HG03066 (cell line): ENCODE measurements around the gene PHTF1.

Experiments used
- ATAC-seq: cut with Tn5 transposase; IDR thresholded peaks from one replicate; pipeline ENCODE4 v1.9.1; 2021; ENCODE audit warnings: low read depth; ENCODE audit not compliant: unreplicated experiment

PHTF1 gene

DNA sequence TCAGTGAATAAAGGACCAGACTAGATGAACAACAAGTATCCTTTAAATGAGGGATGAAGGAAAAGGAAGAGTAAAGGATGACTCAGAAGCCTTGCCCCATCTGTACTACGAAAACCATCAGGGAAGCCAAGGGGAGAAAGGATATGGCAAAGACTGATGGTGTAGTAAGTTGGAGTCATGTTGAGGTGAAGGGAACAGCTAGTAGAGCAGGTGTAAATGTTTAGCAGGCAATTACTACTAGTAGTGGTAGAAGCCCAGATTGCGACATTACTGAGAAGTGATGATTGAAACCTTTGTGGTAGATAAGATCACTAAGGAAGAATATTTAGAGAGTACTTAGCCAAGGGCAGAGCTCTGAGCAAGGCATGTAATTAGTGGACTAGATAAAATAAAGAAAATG, 84.0 kb downstream of the PHTF1 start:
- ATAC-seq, result no peak

DNA sequence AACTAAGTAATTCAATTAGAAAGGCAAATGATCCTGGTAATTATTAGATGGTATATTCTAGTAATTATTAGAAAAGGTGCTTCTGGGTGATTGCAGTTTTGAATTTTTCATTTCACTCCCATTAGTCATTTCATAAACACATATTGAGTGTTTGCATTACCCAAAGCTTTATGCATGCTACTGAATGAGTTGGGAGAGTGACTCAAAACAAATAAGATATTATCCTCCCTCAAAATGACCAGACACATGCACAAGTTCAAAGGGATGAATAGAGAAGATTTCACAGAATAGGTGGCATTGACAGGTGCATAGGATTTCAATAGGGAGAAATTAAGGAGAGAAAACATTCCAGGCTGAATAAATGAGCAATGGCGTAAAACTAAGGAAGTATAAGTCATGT, 84.7 kb downstream of the PHTF1 start:
- no peak for ATAC-seq

DNA sequence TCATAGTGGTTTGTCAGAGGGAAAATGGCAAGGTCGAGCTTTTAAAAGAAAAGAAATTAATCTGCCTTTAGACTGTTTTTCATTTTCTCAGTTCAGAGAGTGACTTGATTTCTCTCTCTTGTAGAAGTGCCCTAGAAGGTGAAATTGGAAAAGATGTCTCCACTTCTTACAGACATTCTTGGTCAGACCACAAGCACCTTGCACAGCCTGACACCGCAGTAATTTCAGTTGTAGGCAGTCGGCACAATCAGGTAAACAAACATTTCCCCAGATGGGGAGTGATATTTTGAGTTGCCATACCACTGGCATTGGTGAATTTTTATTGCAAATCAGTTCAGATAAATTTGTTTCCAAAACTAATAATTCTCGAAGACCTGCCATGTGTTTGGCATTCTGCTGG, 86.8 kb downstream of the PHTF1 start:
- ATAC-seq, result no peak

DNA sequence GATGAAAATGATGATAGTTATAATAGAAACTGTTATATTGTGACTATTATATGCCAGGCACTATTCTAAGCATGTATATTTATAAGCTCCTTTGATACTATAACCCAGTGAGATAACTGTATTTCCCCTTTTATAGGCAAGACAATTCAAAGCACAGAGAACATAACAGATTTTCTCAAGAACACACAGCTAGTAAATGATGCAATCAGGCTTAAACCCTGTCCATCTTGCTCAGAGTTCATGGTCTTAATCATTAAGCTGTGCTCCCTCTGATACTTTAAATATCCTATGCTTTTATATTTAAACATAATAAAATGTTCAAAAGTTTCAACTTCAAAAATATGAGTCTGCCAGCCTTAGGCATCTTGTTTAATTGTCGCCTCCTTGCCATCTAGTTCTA, 88.6 kb downstream of the PHTF1 start:
- ATAC-seq, result no peak

DNA sequence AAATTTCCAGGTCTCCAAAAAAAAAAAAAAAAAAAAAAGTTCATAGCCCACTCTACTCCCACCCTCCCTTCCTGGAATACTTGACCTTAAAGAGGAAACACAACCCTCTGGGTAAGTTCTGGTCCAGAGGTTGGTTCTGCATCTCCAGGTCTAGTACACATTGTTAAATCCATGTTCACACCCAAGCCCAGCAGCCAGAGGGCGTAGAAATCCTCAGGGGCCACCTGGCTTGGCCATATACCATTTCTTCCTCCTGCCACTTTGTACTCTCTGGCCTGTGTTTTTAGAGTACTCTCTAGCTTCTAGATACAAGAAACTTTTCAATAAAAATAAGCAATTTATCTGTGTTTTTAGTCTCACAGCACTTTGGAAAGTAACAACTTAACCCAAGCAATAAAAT, 89.3 kb downstream of the PHTF1 start:
- no peak for ATAC-seq

GRCh38 chr1:113666126-113666525, 93.2 kb downstream of the PHTF1 start:
- no peak for ATAC-seq

GRCh38 chr1:113665071-113665470, 94.2 kb downstream of the PHTF1 start:
- ATAC-seq, result no peak

- no peak for ATAC-seq
Observed at GRCh38 chr1:113663165-113663951, 95.9 kb downstream of the PHTF1 start.

- no peak for ATAC-seq
Observed at GRCh38 chr1:113662101-113662500, 97.2 kb downstream of the PHTF1 start.

DNA sequence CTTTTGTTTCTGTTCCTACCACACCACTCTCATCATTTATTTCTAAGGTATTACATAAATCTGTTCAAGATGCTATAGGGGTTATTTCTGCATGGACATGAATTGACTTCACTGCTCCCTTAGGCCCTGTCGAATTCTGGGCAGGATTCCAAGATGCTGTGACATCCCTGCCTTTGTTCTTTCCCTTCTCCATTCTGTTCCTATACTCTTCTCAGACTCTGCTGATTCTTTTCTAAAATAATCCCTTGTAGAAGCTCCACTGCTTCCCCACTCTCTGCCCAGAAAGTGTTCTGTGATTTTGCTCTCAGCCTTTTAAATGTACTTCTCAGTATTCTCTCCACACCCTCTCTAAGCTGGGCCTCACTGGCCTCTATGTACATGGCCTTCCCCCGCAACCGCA, 99.2 kb downstream of the PHTF1 start:
- no peak for ATAC-seq

DNA sequence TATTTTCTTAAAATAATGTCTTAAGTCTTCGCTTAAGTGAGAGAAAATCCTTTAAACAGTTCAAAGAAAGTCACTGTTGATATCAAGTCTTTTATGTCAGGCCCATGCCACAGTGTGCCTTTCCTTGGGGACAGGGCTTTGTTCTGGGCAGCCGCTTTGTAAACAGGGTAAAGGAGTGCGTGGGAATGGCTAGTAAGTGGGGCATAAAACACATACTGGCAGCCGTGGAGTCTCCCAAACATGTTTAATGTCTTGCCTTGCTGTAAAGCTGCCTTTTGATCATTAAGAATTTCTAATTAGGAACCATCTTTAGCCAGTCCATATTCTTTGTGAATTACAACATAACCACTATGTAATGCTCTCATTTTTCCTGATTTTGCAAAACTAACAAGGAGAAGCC, 99.7 kb downstream of the PHTF1 start:
- no peak for ATAC-seq

DNA sequence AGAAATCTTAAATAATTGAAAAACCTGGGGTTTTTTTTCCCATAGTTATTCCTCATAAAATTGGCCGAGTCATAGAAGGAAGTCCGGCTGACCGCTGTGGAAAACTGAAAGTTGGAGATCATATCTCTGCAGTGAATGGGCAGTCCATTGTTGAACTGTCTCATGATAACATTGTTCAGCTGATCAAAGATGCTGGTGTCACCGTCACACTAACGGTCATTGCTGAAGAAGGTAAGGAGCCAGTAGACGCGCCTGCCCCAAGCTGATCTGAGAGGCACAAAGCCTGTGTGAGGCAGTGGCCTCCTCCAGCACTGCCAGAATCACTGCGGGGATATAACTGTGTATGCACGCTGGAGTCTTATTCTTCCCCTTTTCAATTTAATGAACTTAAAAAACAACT, 100.3 kb downstream of the PHTF1 start:
- no peak for ATAC-seq

GRCh38 chr1:113657556-113658063, 101.7 kb downstream of the PHTF1 start:
- no peak for ATAC-seq

- ATAC-seq, result no peak
Observed at GRCh38 chr1:113657126-113657525, 102.2 kb downstream of the PHTF1 start.

GRCh38 chr1:113654883-113655282, 104.4 kb downstream of the PHTF1 start:
- no peak for ATAC-seq

DNA sequence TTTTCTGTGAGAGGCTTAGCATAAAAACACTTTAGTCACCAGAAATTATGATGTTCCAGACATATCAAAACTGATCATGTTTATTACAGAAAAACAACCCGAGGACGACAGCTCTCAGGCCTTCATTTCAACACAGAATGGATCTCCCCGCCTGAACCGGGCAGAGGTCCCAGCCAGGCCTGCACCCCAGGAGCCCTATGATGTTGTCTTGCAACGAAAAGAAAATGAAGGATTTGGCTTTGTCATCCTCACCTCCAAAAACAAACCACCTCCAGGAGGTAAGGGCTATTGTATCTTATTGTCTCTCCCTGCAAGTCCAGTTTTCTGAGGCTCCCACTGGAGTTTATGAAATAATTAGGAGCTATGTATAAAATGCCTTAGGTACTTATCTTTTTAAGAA, 105.5 kb downstream of the PHTF1 start:
- no peak for ATAC-seq

GRCh38 chr1:113652771-113653170, 106.5 kb downstream of the PHTF1 start:
- no peak for ATAC-seq

DNA sequence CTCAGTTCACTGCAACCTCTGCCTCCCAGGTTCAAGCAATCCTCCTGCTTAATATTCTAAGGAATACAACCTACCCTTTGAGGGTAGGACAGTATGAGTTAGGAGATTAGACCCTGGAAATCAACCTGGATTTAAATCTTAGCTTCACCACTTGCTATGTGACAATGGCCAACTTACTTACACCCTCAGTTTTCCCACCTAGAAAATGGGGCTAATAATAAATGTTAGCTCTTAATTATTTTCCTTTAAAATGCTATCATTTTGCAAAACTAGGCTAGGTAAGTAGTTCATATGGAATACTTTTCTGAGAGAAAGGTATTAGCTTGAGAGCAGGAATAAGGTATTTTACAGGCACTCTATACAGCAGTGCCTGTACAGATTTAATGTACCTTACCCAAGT, 110.8 kb downstream of the PHTF1 start:
- ATAC-seq, result no peak

- ATAC-seq, result no peak
Observed at GRCh38 chr1:113647164-113647563, 112.1 kb downstream of the PHTF1 start.
